GM12872 (cell line): ENCODE results near the gene MTMR1.

Experiments
- TF ChIP-seq, protein P1 (sequence below): IDR thresholded peaks from 3 replicates; pipeline ENCODE4 v1.5.1; 2011; ENCODE audit warnings: low read depth, mild to moderate bottlenecking, low read length, moderate library complexity; ENCODE audit not compliant: insufficient read depth

Gene MTMR1

DNA sequence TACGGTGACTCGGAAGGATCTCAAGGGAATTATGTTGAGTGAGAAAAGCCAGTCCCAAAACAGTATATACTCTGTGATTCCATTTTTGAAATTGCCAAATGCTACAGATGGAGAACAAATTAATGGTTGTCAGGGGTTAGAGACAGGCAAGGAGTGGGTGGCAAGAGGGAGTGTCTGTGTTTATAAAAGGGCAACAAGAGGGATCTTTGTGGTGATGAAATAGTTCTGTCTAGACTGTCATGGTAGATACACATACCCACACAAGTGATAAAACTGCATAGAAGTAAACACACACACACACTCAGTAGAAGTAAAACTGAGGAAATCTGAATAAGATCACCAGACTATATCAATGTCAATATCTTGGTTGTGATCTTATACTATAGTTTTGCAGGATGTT, 112.5 kb downstream of the MTMR1 start:
- TF ChIP-seq, protein P1, sequence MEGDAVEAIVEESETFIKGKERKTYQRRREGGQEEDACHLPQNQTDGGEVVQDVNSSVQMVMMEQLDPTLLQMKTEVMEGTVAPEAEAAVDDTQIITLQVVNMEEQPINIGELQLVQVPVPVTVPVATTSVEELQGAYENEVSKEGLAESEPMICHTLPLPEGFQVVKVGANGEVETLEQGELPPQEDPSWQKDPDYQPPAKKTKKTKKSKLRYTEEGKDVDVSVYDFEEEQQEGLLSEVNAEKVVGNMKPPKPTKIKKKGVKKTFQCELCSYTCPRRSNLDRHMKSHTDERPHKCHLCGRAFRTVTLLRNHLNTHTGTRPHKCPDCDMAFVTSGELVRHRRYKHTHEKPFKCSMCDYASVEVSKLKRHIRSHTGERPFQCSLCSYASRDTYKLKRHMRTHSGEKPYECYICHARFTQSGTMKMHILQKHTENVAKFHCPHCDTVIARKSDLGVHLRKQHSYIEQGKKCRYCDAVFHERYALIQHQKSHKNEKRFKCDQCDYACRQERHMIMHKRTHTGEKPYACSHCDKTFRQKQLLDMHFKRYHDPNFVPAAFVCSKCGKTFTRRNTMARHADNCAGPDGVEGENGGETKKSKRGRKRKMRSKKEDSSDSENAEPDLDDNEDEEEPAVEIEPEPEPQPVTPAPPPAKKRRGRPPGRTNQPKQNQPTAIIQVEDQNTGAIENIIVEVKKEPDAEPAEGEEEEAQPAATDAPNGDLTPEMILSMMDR, result no peak

DNA sequence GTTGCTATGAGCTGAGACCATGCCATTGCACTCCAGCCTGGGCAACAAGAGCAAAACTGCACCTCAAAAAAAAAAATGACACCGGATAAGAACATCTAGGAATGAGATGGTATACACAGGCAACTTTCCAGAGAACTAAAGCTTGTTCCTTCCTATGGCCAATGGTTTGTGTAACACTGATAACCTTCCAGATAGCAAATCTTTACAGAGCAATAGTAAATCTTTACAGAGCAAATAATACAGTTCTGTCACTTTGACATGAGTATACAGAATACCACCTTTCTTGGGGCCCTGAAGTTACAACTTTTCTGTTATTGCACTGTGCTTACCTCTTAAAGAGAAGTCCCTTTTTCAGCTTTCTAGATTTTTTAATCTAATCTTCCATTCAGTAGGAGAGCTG, 113.6 kb downstream of the MTMR1 start:
- TF ChIP-seq, protein P1, result no peak

DNA sequence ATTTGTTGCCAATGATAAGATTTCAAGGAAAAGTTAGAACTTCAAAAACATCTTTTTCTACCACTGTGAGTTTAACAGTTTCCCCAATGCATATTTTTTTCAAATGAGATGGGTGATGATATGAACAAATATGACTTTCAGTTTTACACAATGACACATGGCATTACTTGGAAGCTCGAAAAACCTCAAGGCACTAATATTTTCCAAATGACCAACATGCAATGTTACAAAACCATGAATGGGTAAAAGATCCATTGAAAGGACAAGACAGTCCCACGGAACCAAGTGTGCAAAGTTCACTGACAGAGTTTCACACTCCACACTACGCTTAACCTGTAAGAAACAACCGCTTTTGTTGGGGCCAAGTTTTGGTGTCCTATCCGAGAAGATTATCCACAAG, 120.7 kb downstream of the MTMR1 start:
- TF ChIP-seq, protein P1, result no peak
